Endodermal cell (in vitro differentiated cells): ENCODE measurements around the gene MAF. TPM values are rescaled to one million over a fixed set of nuclear protein-coding genes. Genes with fewer than 3 reads are reported as not detected.

Source experiments
- DNase-seq: peaks from one replicate; pipeline ENCODE4 v3.0.0-alpha.2; 2017
- H3K27ac ChIP-seq: 2 replicates; pipeline ENCODE4 v1.5.1; 2013; ENCODE audit warnings: mild to moderate bottlenecking, low read depth, low read length, moderate library complexity
- H3K27me3 ChIP-seq: 2 replicates; pipeline ENCODE4 v1.6.1; 2013; ENCODE audit warnings: mild to moderate bottlenecking, low read length, moderate library complexity; ENCODE audit not compliant: insufficient read depth, control insufficient read depth, poor library complexity, severe bottlenecking
- H3K36me3 ChIP-seq: 2 replicates; pipeline ENCODE4 v1.7.0; 2013; ENCODE audit warnings: mild to moderate bottlenecking, low read length, moderate library complexity; ENCODE audit not compliant: control insufficient read depth, insufficient read depth
- H3K4me1 ChIP-seq: one replicate; pipeline ENCODE4 v1.7.0; 2013; ENCODE audit warnings: low read length; ENCODE audit not compliant: control insufficient read depth, insufficient read depth
- H3K4me3 ChIP-seq: 2 replicates; pipeline ENCODE4 v1.5.1; 2013; ENCODE audit warnings: mild to moderate bottlenecking, low read length, moderate library complexity
- H3K9ac ChIP-seq: 2 replicates; pipeline ENCODE4 v1.6.1; 2013; ENCODE audit warnings: mild to moderate bottlenecking, low read length, moderate library complexity; ENCODE audit not compliant: poor library complexity, severe bottlenecking; ENCODE audit errors: extremely low read depth
- H3K9me3 ChIP-seq: 2 replicates; pipeline ENCODE4 v1.6.1; 2013; ENCODE audit warnings: mild to moderate bottlenecking, low read length, moderate library complexity; ENCODE audit not compliant: control insufficient read depth
- H3K27ac Mint-ChIP-seq: 2 replicates; pipeline ENCODE4 v1.8.0; 2020; ENCODE audit warnings: mixed read lengths
- H3K27me3 Mint-ChIP-seq: 2 replicates; pipeline ENCODE4 v1.8.0; 2021; ENCODE audit warnings: mild to moderate bottlenecking, mixed read lengths; ENCODE audit not compliant: insufficient read depth
- H3K36me3 Mint-ChIP-seq: 2 replicates; pipeline ENCODE4 v1.8.0; 2020; ENCODE audit warnings: low read depth, mixed read lengths
- H3K4me1 Mint-ChIP-seq: 2 replicates; pipeline ENCODE4 v1.8.0; 2020; ENCODE audit warnings: mixed read lengths
- H3K4me3 Mint-ChIP-seq: 2 replicates; pipeline ENCODE4 v1.8.0; 2020; ENCODE audit warnings: mild to moderate bottlenecking, moderate library complexity, mixed read lengths
- H3K9me3 Mint-ChIP-seq: 2 replicates; pipeline ENCODE4 v1.8.0; 2020; ENCODE audit warnings: mild to moderate bottlenecking, mixed read lengths
- CTCF ChIP-seq: fragments of 200-600 bp; sonication (generic); conservative IDR thresholded peaks from 2 replicates; pipeline ENCODE4 v1.5.0; 2021; ENCODE audit warnings: antibody characterized with exemption, mild to moderate bottlenecking
- WGBS, 2 experiments: methylation state at CpG; one replicate each; pipeline versions ENCODE4 v1.1.5 to v1.1.7; 2013; ENCODE audit warnings: missing lambda C conversion rate in 2 of 2, mixed read lengths in 1 of 2; ENCODE audit not compliant: insufficient coverage in 1 of 2, insufficient read length in 1 of 2; 5-methylcytosine and 5-hydroxymethylcytosine counted together
- total RNA-seq, 2 donors: library from RNA; stranded (reverse); fragmentation: NEBNext Ultra II Directional in 1 of 2; extraction: Animal tissue kit (Norgen Biotek cat#: 25700) in 1 of 2; gene quantifications; 2 replicates in 1 of 2; 3 replicates in 1 of 2; pipeline ENCODE4 v1.2.1, GENCODE V29; 2021

MAF gene
- total RNA-seq, 2 donors from 2014 or later: 1.5 to 5.1 TPM

DNA sequence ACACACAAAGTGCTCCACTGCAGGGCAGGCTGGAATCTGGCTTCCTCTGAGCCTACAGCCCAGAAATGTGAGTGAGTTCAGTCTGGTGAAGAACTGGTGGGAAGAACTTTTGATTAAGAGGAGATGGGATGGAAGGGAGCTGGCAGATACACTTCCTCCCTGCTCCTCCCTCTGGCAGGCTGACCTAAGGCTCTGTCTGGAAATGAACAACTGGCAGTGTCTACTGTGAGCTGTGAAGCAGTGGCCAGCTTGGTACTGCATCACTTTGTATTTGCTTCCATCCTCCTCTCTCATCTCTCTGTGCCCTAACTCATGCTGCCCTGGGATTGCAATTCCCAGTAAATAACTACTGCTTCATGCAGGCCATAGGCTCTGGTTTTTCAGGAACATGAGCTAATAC is 45.6 kb downstream of the MAF start:
- H3K36me3 ChIP-seq: no peaks in the 10 kb centered on the region
- no peak for TF ChIP-seq CTCF

GRCh38 chr16:79550373-79550772 is 50.2 kb downstream of the MAF start:
- TF ChIP-seq CTCF: no peak
- no peaks in the 10 kb centered on the region for H3K9me3 Mint-ChIP-seq
- H3K4me3 Mint-ChIP-seq: no peak overlapping the region

More for the DNA sequence above, 45.6 kb downstream of the MAF start:
- DNase-seq: no peak
- no peak overlapping the region for H3K27ac ChIP-seq
- H3K27me3 Mint-ChIP-seq: peaks cover 4% of the 10 kb centered on the region
- peaks cover 6% of the 10 kb centered on the region for H3K9me3 Mint-ChIP-seq
- no peaks in the 10 kb centered on the region for H3K4me1 Mint-ChIP-seq
- no peak overlapping the region for H3K4me3 Mint-ChIP-seq
- peaks cover 7% of the 10 kb centered on the region for H3K9me3 ChIP-seq
- H3K27me3 ChIP-seq: no peaks in the 10 kb centered on the region
- no peak overlapping the region for H3K27ac Mint-ChIP-seq
- no peaks in the 10 kb centered on the region for H3K36me3 Mint-ChIP-seq
- no peaks in the 10 kb centered on the region for H3K4me1 ChIP-seq
- no peak overlapping the region for H3K4me3 ChIP-seq
- H3K9ac ChIP-seq: no peak overlapping the region

GRCh38 chr16:79547085-79547484 is 53.5 kb downstream of the MAF start:
- Mint-ChIP-seq H3K4me3 (no peak overlapping the region), H3K4me1 (peaks cover 2% of the 10 kb centered on the region), H3K27ac (no peak overlapping the region), H3K27me3 (peaks cover 11% of the 10 kb centered on the region), H3K36me3 (no peaks in the 10 kb centered on the region), H3K9me3 (no peaks in the 10 kb centered on the region)
- no peaks in the 10 kb centered on the region for H3K36me3 ChIP-seq
- H3K9ac ChIP-seq: no peak overlapping the region
- no peak for TF ChIP-seq CTCF
- WGBS, 2 experiments: 92 to 96% methylated on average over 4 to 6 of the region's 6 CpGs
- no peak overlapping the region for H3K27ac ChIP-seq
- DNase-seq: no peak
- H3K27me3 ChIP-seq: peaks cover 25% of the 10 kb centered on the region
- no peak overlapping the region for H3K4me3 ChIP-seq
- no peaks in the 10 kb centered on the region for H3K4me1 ChIP-seq
- H3K9me3 ChIP-seq: no peaks in the 10 kb centered on the region

More at GRCh38 chr16:79550373-79550772, 50.2 kb downstream of the MAF start:
- peaks cover 2% of the 10 kb centered on the region for H3K4me1 Mint-ChIP-seq
- peaks cover 25% of the 10 kb centered on the region for H3K27me3 ChIP-seq
- H3K36me3 Mint-ChIP-seq: no peaks in the 10 kb centered on the region
- no peaks in the 10 kb centered on the region for H3K9me3 ChIP-seq
- H3K27me3 Mint-ChIP-seq: peaks cover 14% of the 10 kb centered on the region
- H3K4me3 ChIP-seq: no peak overlapping the region
- no peak overlapping the region for H3K27ac ChIP-seq
- WGBS, 2 experiments: 88 to 100% methylated on average over 1 to 2 of the region's 2 CpGs
- H3K27ac Mint-ChIP-seq: no peak overlapping the region
- no peaks in the 10 kb centered on the region for H3K4me1 ChIP-seq
- no peak for DNase-seq
- H3K36me3 ChIP-seq: no peaks in the 10 kb centered on the region
- no peak overlapping the region for H3K9ac ChIP-seq
